HG02571 (cell line): ENCODE measurements around the gene PPIB.
"Not testable (repeated sequence)": the region's sequence is repeated elsewhere in the genome, so short reads cannot be mapped to it uniquely, and the experiment has no call there.

Experiments used
- ATAC-seq: cut with Tn5 transposase; IDR thresholded peaks from one replicate; pipeline ENCODE4 v1.9.1; 2021; ENCODE audit warnings: mild to moderate bottlenecking, moderate library complexity; ENCODE audit not compliant: unreplicated experiment

The PPIB gene

DNA sequence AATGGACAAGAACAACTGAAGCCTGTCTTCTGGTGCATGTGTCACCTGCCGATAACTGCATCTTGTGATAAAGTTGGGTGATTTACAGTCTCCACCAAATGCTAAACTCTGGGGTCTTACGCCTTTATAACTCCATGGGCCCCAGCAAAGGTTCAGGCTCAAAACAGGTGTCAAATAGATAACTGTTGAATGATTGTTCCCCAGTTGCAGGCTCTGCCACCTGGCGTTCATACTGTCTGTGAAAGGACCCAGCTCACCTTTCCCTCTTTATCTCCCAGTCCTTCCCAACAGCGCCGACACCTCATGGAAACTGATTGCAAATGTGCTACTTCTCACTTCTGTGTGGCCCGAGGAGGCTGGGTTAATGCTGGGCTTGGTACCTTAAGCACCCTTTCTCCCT, 19.5 kb downstream of the PPIB start:
- ATAC-seq, result no peak

DNA sequence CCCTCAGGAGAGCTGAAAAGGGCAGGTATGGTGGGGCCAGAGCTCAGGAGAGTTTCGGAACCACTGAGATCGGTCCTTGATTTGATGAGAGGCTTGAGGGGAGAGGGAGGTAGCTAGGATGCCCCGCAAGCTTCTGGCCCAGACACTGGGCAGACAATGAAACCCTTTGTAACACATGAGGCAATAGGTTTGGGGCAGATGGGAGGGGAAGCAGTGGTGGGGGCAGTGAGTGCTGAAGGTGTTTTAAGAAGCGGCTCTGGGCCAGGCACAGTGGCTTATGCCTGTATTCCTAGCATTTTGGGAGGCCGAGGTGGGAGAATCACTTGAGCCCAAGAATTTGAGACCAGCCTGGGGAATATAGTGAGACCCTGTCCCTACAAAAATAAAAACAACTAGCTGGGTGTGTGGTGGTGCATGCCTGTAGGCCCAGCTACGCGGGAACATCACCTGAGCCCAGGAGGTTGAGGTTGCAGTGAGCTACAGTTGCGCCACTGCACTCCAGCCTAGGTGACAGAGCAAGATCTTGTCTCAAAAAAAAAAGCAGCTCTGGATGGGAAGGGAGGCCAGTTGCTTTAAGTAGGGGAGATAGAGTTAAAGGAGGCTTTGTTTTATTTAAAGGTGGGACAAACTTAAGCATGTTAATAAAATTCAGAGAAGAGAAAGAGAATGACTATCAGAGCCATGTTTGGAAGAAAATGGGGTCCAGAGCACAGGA, 20.9 kb downstream of the PPIB start:
- no peak for ATAC-seq

GRCh38 chr15:64138331-64138941, 24.4 kb downstream of the PPIB start:
- no peak for ATAC-seq

DNA sequence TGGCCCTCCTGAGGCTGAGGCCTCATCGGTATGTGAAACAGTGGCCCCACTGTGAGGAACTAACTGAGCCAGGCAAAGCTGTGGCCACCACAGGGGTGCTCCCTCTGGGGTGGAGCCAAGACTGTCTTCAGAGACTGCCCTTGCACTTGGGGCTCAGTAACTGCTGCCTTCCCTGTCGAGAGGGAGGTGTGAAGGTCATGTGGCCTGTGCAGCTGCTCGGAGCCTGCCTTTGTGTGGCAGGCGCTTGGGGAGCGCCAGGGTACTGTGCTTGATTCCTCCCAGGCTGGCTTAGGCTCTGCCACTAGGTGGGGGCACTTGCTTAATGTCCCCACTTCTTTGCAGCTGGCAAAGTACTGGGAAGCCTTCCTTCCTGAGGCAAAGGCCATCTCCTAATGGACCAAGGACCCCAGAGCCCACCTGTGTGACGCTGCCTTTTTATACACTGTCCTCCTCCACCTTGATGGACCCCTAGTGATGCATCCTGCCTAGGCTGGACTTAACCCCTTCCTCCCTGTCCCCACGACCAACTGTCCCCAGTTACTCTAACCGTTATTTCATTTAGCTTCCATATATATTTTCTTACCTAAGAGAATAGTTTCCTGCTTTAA, 25.5 kb downstream of the PPIB start:
- ATAC-seq, result no peak

DNA sequence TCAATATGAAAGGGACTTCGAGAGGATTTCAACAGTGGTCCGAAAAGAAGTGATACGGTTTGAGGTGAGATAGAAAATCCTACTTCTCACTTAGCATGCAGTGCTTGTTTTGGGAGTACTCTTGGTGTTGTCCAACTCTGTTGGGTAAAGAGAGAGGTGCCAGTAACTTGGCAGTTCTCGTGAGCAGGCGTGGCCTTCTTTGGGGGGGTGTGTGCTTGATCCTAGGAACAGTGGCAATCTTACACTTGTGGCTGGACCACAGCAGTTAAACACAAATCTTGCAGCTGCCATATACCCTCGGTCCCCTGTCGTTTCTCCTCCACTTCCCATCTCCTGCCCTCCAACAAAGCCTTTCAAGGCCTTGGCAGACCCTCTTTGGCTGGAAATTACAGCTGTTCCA, 26.5 kb downstream of the PPIB start:
- ATAC-seq, result no peak

GRCh38 chr15:64134345-64134829, 28.4 kb downstream of the PPIB start:
- no peak for ATAC-seq

DNA sequence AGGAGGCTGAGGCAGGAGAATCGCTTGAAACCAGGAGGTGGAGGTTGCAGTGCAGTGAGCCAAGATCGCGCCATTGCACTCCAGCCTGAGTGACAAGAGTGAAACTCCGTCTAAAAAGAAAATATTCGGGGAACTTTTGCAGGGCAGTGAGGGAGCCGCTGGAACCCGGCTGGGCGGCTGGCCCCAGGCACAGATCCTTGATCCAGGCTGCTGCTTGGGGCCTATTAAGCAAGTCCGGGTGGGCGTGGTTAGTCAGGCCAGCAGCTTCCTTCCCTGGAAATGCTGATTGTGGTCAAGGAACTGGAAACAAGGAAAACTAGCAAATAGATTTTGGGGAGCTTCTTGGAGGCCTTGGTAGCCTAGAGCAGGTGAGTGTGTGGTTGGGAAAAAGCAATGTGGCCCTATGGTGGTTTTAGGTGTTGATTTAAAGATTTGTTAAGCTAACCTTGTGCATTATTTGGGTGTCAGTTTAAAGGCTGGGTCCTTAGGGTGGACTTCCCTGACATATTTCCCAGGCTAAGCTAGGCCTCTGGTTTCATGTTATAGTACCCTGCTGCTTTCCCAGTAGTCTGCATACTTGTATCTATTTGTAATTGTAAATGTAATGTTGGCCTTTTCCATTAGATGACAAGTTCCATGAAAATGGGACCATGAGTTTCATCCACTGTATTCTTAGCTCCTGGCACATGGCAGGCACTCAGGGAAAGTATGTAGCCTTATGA, 29.0 kb downstream of the PPIB start:
- no peak for ATAC-seq

- no peak for ATAC-seq
Measured at GRCh38 chr15:64132217-64132616, 30.6 kb downstream of the PPIB start.

DNA sequence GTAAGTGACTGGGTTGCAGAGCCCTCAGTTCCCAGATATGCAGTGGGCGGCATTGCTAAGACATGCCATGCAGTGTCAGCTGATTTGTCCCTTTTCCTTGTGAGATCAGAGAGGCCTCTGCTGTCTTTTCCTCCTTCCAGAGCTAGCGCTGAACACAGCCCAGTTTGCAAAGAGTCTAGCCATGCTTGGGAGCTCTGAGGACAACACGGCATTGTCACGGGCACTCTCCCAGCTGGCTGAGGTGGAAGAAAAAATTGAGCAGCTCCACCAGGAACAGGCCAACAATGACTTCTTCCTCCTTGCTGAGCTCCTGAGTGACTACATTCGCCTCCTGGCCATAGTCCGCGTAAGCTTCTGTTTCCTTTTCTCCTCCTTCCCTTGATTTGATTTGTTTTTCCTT, 31.3 kb downstream of the PPIB start:
- no peak for ATAC-seq

DNA sequence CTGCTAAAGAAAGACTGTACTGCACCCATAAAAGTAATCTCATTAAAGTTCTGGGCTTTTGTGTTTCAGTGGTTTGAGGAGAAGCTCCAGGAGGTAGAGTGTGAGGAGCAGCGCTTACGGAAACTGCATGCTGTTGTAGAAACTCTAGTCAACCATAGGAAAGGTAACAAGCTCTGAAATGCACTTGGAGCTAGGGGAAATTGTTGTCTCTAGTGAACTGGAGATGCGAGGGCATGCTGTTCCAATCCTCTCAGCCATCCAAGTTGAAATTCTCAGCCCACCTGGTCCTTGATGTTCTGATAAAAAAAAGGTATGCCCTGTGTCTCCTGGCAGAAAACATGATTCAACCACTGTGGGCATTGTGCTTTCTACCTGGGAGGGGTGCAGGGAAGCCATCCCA, 32.7 kb downstream of the PPIB start:
- no peak for ATAC-seq

- ATAC-seq, result no peak
Measured at GRCh38 chr15:64127521-64128270, 35.1 kb downstream of the PPIB start.

- ATAC-seq, result no peak
Measured at GRCh38 chr15:64125978-64126377, 36.8 kb downstream of the PPIB start.

- no peak for ATAC-seq
Measured at GRCh38 chr15:64122936-64123351, 39.9 kb downstream of the PPIB start.

DNA sequence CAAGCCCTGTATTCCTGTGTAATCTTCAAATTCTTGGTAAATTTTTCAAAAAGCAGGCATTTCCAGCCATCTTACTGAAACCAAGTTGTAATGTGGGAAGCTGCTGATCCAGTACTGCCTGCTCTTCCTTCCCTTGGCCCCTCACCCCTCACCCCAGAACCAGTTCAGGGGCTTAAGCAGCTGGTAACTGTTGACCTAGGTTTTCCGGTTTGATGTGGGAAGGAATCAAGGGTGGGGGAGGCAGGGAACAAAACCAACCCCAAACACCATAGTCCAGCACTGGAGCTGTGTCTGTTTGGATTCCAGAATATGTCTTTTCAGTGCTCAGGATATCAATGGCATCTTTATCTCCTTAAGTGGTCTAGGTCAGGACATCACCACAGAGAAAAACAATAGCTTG, 40.4 kb downstream of the PPIB start:
- ATAC-seq, result no peak

DNA sequence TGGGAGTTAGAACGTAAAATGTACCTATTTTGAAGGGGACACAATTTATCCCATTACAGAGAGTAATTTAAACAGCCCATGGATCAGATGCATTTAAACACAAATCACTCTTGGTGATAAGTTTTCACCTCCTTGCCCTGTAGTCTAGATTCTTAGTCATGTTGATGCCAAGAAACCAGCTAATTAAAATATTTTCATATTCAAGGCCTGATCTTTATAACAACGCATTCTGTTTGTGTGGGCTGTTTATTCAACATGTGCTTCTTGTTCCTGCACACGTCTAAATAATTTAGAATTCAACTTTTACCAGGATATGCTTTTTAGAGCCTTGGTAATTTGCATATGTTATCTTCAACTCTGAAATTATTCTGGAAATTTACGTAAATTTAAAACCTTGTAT, 41.2 kb downstream of the PPIB start:
- ATAC-seq, result no peak

DNA sequence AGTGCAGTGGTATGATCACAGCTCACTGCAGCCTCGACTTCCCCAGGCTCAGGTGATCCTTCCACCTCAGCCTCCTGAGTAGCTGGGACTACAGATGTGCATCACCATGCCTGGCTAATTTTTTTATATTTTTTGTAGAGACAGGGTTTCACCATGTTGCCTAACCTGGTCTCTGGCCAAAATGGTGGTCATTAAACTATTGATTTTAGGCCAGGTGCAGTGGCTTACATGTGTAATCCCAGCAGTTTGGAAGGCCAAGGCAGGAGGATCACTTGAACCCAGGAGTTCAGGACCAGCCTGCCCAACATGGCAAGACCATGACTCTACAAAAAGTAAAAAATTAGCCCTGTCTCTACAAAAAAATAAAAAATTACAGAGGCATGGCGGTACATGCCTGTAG, 42.5 kb downstream of the PPIB start:
- ATAC-seq, result not testable (repeated sequence)

DNA sequence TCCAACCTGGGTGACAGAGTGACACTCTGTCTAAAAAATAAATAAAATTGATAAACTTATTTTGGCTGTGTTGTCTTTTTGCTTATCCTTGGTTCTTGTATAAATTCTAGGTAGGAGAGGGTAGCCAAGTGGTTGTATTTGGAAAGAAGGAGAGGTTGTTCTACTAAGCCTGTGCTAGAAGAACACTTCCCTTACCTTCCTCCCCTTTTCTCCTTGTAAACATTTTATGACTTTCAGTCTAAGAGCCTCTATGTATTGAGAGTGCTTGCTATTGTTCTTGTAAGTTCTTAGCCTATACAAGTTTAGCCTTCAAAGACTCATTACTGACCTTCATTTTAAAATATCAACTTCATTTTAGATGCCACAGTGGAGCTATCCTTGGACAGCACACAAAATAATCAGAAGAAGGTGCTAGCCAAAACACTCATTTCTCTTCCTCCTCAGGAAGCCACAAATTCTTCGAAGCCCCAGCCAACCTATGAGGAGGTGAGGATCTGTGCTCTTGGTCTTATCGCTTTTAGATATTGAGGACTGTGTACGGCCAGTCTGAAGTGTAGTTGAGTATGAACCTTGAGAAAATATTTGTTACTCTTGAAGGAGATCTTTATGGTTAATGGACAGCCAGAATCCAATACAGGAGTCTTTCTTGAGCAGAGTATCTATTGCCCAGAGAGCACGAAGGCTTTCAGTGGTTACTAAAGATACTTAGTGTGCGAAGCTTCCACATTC, 44.9 kb downstream of the PPIB start:
- no peak for ATAC-seq

DNA sequence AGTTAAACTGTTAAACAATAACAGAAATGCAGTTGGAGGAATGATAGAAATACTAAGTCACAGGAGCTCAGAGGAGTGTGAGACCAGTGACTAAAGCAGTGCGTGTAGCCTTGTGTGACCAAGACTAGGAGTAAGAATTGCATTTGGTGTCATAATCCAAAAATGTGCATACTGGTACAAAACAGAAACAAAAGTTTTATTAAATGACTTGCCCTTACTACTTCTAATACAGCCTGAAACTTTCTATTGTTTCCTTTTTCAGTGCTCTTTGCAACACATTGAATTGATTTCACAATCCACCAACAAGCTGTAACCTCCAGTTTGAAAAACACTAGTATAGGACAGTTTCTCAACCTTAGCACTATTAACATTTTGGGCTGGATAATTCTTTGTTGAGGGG, 49.9 kb downstream of the PPIB start:
- no peak for ATAC-seq

DNA sequence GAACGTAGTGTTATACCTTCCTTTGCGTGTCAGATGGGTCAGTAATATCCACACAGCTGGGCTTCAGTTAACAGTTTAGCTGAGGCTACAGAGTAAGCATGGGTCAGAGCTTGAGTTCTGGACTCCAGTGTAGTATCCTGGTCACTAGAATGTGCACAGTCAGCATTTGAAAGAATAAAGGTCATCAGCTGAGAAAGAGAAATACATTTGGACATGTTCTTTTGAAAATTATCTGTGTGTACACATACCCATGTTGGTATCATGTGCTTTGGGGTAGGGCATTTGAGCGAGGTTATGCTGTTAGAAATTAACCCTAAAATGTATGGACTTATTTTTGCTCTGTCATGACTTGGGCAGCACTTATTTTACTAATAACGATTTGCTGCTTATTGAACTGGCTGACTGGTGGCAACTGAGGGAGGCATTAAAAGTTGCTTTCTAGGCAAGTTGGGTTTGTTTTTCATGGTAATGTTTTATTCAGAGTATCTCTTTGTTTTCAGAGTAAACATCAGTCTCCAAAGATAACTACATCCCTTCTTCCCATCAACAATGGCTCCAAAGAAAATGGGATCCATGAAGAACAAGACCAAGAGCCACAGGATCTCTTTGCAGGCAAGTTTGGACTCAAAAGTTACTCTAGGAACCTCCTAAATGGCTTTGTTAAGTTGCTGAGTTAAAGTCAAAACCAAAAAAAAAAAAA, 50.6 kb downstream of the PPIB start:
- ATAC-seq, result no peak

DNA sequence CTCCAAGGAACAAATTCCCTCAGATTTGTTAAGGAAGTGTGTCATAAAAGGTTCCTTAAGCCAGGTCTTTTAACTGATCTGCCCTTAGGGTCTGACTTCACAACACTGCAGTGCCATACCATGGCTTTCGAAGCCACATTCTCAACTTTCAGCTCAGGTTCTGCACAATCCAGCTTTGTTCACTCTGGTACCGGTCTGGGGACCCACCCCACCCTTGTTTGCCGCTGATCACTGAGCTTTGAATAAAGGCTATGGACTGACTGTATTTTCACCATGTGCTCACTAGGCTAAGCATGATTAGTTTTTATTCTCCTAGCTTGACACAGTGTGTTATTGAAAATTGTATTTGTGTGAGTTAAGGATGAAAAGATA, 51.2 kb downstream of the PPIB start:
- ATAC-seq, result no peak
